HepG2 (cell line): ENCODE results near the gene CEBPA. TPM values are rescaled to one million over a fixed set of nuclear protein-coding genes. Genes with fewer than 3 reads are reported as not detected.

Experiments used
- DNMT1 ChIP-seq: sonication (generic); formaldehyde crosslinking; IDR thresholded peaks from 2 replicates; pipeline ENCODE4 v1.5.1; 2020; ENCODE audit warnings: mild to moderate bottlenecking, missing genetic modification reagents
- FOSL2 ChIP-seq: sonication (generic); formaldehyde crosslinking; IDR thresholded peaks from 2 replicates; pipeline ENCODE4 v1.4.0; 2020; ENCODE audit warnings: missing genetic modification reagents
- KDM1A ChIP-seq: IDR thresholded peaks from 2 replicates; pipeline ENCODE4 v1.6.1; 2016; ENCODE audit warnings: missing compliant biosample characterization
- MBD4 ChIP-seq: IDR thresholded peaks from 2 replicates; pipeline ENCODE4 v1.6.1; 2012; ENCODE audit warnings: low read length, inconsistent platforms, borderline replicate concordance
- NCOA5 ChIP-seq: sonication (generic); formaldehyde crosslinking; IDR thresholded peaks from 2 replicates; pipeline ENCODE4 v1.4.0; 2020; ENCODE audit warnings: missing genetic modification reagents
- PPARG ChIP-seq: conservative IDR thresholded peaks from 2 replicates; pipeline ENCODE4 v1.6.1; 2016; ENCODE audit warnings: missing biosample characterization, missing genetic modification reagents
- REXO4 ChIP-seq: sonication (generic); formaldehyde crosslinking; IDR thresholded peaks from 2 replicates; pipeline ENCODE4 v1.8.0; 2022; ENCODE audit warnings: missing genetic modification reagents, mild to moderate bottlenecking, borderline replicate concordance
- SIN3B ChIP-seq: fragments of 150-350 bp; IDR thresholded peaks from 2 replicates; pipeline ENCODE4 v1.6.1; 2014; ENCODE audit warnings: low read length
- SIX1 ChIP-seq: sonication (generic); formaldehyde crosslinking; IDR thresholded peaks from 2 replicates; pipeline ENCODE4 v1.4.0; 2020; ENCODE audit warnings: missing genetic modification reagents, borderline replicate concordance
- SMARCC2 ChIP-seq: fragments of 450-650 bp; IDR thresholded peaks from 2 replicates; pipeline ENCODE4 v1.6.1; 2017; ENCODE audit warnings: antibody characterized with exemption, mild to moderate bottlenecking
- ZMAT3 ChIP-seq: sonication (generic); formaldehyde crosslinking; conservative IDR thresholded peaks from 2 replicates; pipeline ENCODE4 v1.7.0; 2021; ENCODE audit warnings: missing genetic modification reagents
- ZNF274 ChIP-seq: sonication (generic); formaldehyde crosslinking; IDR thresholded peaks from 2 replicates; pipeline ENCODE4 v1.5.1; 2020; ENCODE audit warnings: mild to moderate bottlenecking, missing genetic modification reagents
- ZNF644 ChIP-seq: IDR thresholded peaks from 2 replicates; pipeline ENCODE4 v1.6.1; 2016; ENCODE audit warnings: low read depth
- polyA plus RNA-seq, 8 experiments: library from polyadenylated mRNA; depleted of rRNA in 3 of 8; stranded (reverse) in 7 of 8; unstranded in 1 of 8; fragments of >200 nt; fragmentation: Illumina TruSeq in 4 of 8; extraction: Trizol in 4 of 8; gene quantifications; 2 replicates each; pipeline versions ENCODE4 v1.2.1 to v1.2.3, GENCODE V29; 2011 to 2016; ENCODE audit warnings: low read depth in 4 of 8, missing spikeins in 1 of 8, mixed read lengths in 1 of 8; ENCODE audit not compliant: insufficient read depth in 1 of 8
- total RNA-seq, 5 experiments: library from RNA; depleted of rRNA; stranded (reverse); fragments of >200 nt; fragmentation: Illumina TruSeq; extraction: Trizol; gene quantifications; 2 replicates each; pipeline ENCODE4 v1.2.3, GENCODE V29; 2016; ENCODE audit warnings: low read depth in 1 of 5
- TF ChIP-seq, protein P1 (sequence below): sonication (generic); formaldehyde crosslinking; IDR thresholded peaks from 2 replicates; pipeline ENCODE4 v1.8.0; 2022; ENCODE audit warnings: mild to moderate bottlenecking, missing genetic modification reagents, moderate library complexity
- TF ChIP-seq, protein P2 (sequence below): sonication (generic); formaldehyde crosslinking; IDR thresholded peaks from 2 replicates; pipeline ENCODE4 v1.4.0; 2020; ENCODE audit warnings: mild to moderate bottlenecking, missing genetic modification reagents
- TF ChIP-seq, protein P3 (sequence below): IDR thresholded peaks from 2 replicates; pipeline ENCODE4 v1.6.1; 2016; ENCODE audit warnings: low read depth, borderline replicate concordance
- TF ChIP-seq, protein P4 (sequence below): IDR thresholded peaks from 2 replicates; pipeline ENCODE4 v1.6.1; 2016; ENCODE audit warnings: low read depth
- TF ChIP-seq, protein P5 (sequence below): sonication (generic); formaldehyde crosslinking; IDR thresholded peaks from 2 replicates; pipeline ENCODE4 v1.4.0; 2020; ENCODE audit warnings: mild to moderate bottlenecking, low read depth, missing genetic modification reagents
- TF ChIP-seq, protein P6 (sequence below): sonication (generic); formaldehyde crosslinking; IDR thresholded peaks from 2 replicates; pipeline ENCODE4 v1.9.0; 2021; ENCODE audit warnings: missing genetic modification reagents, borderline replicate concordance

The CEBPA gene
- total and polyA plus RNA-seq, 2 of the 13 experiments (the other 11 are each of a cell fraction or from before 2014, with no cell fraction given), result 24.8 to 103 TPM

DNA sequence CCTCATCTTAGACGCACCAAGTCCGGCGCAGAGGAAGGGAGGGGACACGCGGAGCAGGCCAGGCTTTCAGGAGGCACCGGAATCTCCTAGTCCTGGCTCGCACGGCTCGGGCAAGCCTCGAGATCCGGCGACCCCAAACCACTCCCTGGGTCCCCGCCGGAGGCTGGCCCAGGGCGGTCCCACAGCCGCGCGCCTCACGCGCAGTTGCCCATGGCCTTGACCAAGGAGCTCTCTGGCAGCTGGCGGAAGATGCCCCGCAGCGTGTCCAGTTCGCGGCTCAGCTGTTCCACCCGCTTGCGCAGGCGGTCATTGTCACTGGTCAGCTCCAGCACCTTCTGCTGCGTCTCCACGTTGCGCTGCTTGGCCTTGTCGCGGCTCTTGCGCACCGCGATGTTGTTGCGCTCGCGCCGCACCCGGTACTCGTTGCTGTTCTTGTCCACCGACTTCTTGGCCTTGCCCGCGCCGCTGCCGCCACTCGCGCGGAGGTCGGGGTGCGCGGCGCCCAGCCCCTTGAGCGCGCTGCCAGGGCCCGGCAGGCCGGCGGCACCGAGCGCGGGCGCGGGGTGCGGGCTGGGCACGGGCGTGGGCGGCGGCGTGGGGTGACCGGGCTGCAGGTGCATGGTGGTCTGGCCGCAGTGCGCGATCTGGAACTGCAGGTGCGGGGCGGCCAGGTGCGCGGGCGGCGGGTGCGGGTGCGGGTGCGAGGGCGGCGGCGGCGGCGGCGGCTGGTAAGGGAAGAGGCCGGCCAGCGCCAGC is 1.0 kb downstream of the CEBPA start (continued):
- TF ChIP-seq, protein P1, sequence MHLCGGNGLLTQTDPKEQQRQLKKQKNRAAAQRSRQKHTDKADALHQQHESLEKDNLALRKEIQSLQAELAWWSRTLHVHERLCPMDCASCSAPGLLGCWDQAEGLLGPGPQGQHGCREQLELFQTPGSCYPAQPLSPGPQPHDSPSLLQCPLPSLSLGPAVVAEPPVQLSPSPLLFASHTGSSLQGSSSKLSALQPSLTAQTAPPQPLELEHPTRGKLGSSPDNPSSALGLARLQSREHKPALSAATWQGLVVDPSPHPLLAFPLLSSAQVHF (CRISPR knock-in tag), result no peak
- TF ChIP-seq SMARCC2 (no peak), ZNF274 (CRISPR knock-in tag) (peak; percentile 40; the same call in 1 of the 2 replicates), SIN3B (no peak), ZNF644 (CRISPR knock-in tag) (no peak), DNMT1 (CRISPR knock-in tag) (no peak; the same call in 1 of the 2 replicates), REXO4 (CRISPR knock-in tag) (no peak), FOSL2 (CRISPR knock-in tag) (0 out of 2 replicates have a peak, but pooled peaks have one; percentile 29), PPARG (CRISPR knock-in tag) (no peak), ZMAT3 (CRISPR knock-in tag) (no peak), MBD4 (no peak), NCOA5 (CRISPR knock-in tag) (peak; percentile 57; the same call in 1 of the 2 replicates), SIX1 (CRISPR knock-in tag) (no peak), KDM1A (CRISPR knock-in tag) (no peak)
- TF ChIP-seq, protein P2, sequence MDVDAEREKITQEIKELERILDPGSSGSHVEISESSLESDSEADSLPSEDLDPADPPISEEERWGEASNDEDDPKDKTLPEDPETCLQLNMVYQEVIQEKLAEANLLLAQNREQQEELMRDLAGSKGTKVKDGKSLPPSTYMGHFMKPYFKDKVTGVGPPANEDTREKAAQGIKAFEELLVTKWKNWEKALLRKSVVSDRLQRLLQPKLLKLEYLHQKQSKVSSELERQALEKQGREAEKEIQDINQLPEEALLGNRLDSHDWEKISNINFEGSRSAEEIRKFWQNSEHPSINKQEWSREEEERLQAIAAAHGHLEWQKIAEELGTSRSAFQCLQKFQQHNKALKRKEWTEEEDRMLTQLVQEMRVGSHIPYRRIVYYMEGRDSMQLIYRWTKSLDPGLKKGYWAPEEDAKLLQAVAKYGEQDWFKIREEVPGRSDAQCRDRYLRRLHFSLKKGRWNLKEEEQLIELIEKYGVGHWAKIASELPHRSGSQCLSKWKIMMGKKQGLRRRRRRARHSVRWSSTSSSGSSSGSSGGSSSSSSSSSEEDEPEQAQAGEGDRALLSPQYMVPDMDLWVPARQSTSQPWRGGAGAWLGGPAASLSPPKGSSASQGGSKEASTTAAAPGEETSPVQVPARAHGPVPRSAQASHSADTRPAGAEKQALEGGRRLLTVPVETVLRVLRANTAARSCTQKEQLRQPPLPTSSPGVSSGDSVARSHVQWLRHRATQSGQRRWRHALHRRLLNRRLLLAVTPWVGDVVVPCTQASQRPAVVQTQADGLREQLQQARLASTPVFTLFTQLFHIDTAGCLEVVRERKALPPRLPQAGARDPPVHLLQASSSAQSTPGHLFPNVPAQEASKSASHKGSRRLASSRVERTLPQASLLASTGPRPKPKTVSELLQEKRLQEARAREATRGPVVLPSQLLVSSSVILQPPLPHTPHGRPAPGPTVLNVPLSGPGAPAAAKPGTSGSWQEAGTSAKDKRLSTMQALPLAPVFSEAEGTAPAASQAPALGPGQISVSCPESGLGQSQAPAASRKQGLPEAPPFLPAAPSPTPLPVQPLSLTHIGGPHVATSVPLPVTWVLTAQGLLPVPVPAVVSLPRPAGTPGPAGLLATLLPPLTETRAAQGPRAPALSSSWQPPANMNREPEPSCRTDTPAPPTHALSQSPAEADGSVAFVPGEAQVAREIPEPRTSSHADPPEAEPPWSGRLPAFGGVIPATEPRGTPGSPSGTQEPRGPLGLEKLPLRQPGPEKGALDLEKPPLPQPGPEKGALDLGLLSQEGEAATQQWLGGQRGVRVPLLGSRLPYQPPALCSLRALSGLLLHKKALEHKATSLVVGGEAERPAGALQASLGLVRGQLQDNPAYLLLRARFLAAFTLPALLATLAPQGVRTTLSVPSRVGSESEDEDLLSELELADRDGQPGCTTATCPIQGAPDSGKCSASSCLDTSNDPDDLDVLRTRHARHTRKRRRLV (CRISPR knock-in tag), result no peak
- TF ChIP-seq, protein P3, sequence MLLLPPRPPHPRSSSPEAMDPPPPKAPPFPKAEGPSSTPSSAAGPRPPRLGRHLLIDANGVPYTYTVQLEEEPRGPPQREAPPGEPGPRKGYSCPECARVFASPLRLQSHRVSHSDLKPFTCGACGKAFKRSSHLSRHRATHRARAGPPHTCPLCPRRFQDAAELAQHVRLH (CRISPR knock-in tag), result no peak
- TF ChIP-seq, protein P4, sequence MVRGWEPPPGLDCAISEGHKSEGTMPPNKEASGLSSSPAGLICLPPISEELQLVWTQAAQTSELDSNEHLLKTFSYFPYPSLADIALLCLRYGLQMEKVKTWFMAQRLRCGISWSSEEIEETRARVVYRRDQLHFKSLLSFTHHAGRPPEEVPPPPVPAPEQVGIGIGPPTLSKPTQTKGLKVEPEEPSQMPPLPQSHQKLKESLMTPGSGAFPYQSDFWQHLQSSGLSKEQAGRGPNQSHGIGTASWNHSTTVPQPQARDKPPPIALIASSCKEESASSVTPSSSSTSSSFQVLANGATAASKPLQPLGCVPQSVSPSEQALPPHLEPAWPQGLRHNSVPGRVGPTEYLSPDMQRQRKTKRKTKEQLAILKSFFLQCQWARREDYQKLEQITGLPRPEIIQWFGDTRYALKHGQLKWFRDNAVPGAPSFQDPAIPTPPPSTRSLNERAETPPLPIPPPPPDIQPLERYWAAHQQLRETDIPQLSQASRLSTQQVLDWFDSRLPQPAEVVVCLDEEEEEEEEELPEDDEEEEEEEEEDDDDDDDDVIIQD, result no peak
- TF ChIP-seq, protein P5, sequence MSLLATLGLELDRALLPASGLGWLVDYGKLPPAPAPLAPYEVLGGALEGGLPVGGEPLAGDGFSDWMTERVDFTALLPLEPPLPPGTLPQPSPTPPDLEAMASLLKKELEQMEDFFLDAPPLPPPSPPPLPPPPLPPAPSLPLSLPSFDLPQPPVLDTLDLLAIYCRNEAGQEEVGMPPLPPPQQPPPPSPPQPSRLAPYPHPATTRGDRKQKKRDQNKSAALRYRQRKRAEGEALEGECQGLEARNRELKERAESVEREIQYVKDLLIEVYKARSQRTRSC (CRISPR knock-in tag), result 0 out of 2 replicates have a peak, but pooled peaks have one; percentile 63
- TF ChIP-seq, protein P6, sequence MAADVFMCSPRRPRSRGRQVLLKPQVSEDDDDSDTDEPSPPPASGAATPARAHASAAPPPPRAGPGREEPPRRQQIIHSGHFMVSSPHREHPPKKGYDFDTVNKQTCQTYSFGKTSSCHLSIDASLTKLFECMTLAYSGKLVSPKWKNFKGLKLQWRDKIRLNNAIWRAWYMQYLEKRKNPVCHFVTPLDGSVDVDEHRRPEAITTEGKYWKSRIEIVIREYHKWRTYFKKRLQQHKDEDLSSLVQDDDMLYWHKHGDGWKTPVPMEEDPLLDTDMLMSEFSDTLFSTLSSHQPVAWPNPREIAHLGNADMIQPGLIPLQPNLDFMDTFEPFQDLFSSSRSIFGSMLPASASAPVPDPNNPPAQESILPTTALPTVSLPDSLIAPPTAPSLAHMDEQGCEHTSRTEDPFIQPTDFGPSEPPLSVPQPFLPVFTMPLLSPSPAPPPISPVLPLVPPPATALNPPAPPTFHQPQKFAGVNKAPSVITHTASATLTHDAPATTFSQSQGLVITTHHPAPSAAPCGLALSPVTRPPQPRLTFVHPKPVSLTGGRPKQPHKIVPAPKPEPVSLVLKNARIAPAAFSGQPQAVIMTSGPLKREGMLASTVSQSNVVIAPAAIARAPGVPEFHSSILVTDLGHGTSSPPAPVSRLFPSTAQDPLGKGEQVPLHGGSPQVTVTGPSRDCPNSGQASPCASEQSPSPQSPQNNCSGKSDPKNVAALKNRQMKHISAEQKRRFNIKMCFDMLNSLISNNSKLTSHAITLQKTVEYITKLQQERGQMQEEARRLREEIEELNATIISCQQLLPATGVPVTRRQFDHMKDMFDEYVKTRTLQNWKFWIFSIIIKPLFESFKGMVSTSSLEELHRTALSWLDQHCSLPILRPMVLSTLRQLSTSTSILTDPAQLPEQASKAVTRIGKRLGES (CRISPR knock-in tag), result no peak
